Anterior cingulate cortex (tissue), 58 donors: ENCODE results near the gene C20orf141.

Experiments used
- DNase-seq, 58 donors: peaks; one replicate each; lab custom pipeline; 2025; lab: John Stamatoyannopoulos, UW

C20orf141 gene

GRCh38 chr20:2840967-2841531 lies 26.3 kb downstream of the C20orf141 start:
- DNase-seq = peak in 27 of 58 donors; percentile 19 to 68 (median 51)

GRCh38 chr20:2845607-2846006 lies 30.8 kb downstream of the C20orf141 start:
- DNase-seq = no peak

GRCh38 chr20:2846698-2847097 lies 31.9 kb downstream of the C20orf141 start:
- no peak for DNase-seq

- DNase-seq = no peak
These were observed 33.0 kb downstream of the C20orf141 start for GRCh38 chr20:2847802-2848201.

GRCh38 chr20:2849529-2849928 lies 34.7 kb downstream of the C20orf141 start:
- no peak for DNase-seq

- no peak for DNase-seq
These were observed 36.3 kb downstream of the C20orf141 start for GRCh38 chr20:2851086-2851485.

GRCh38 chr20:2858591-2858990 lies 43.8 kb downstream of the C20orf141 start:
- no peak for DNase-seq

GRCh38 chr20:2859330-2860121 lies 44.7 kb downstream of the C20orf141 start:
- peak in 19 of 58 donors; percentile 7 to 41 (median 21) for DNase-seq

GRCh38 chr20:2864626-2865025 lies 49.8 kb downstream of the C20orf141 start:
- DNase-seq = no peak

- DNase-seq = no peak
These were observed 50.3 kb downstream of the C20orf141 start for GRCh38 chr20:2865101-2865500.
